Measurements from ENCODE around the gene TREX2.

Gene TREX2

GRCh38 chrX:153434801-153435200, 11.1 kb downstream of the TREX2 start:
- no peak for DNase-seq (ENCODE audit: low read depth)

GRCh38 chrX:153433781-153434285, 12.0 kb downstream of the TREX2 start:
- no peak for DNase-seq (ENCODE audit: low read depth)

- DNase-seq (ENCODE audit: low read depth), result no peak
Measured at GRCh38 chrX:153433161-153433680, 12.6 kb downstream of the TREX2 start.

- DNase-seq (ENCODE audit: low read depth), result no peak
Measured at GRCh38 chrX:153430796-153431195, 15.1 kb downstream of the TREX2 start.

GRCh38 chrX:153426204-153426603, 19.7 kb downstream of the TREX2 start:
- no peak for DNase-seq (ENCODE audit: low read depth)

- no peak for DNase-seq (ENCODE audit: low read depth)
Measured at GRCh38 chrX:153423652-153424051, 22.2 kb downstream of the TREX2 start.

- DNase-seq (ENCODE audit: low read depth), result no peak
Measured at GRCh38 chrX:153421856-153422255, 24.0 kb downstream of the TREX2 start.

GRCh38 chrX:153420851-153421599, 24.8 kb downstream of the TREX2 start:
- no peak for DNase-seq (ENCODE audit: low read depth)

- no peak for DNase-seq (ENCODE audit: low read depth)
Measured at GRCh38 chrX:153417637-153418036, 28.2 kb downstream of the TREX2 start.

GRCh38 chrX:153416781-153417450, 28.9 kb downstream of the TREX2 start:
- DNase-seq (ENCODE audit: low read depth), result no peak

GRCh38 chrX:153414856-153415510, 30.9 kb downstream of the TREX2 start:
- no peak for DNase-seq (ENCODE audit: low read depth)

GRCh38 chrX:153413731-153414130, 32.1 kb downstream of the TREX2 start:
- no peak for DNase-seq (ENCODE audit: low read depth)

GRCh38 chrX:153412746-153413720, 32.8 kb downstream of the TREX2 start:
- no peak for DNase-seq (ENCODE audit: low read depth)

GRCh38 chrX:153411988-153412574, 33.8 kb downstream of the TREX2 start:
- DNase-seq (ENCODE audit: low read depth), result no peak

- no peak for DNase-seq (ENCODE audit: low read depth)
Measured at GRCh38 chrX:153411255-153411987, 34.4 kb downstream of the TREX2 start, which contains the start of gene ZFP92. ZFP92 (plus strand) TSS chrX:153411472; CDS start chrX:153418323, 6,851 bp downstream.

GRCh38 chrX:153410888-153411254, 35.0 kb downstream of the TREX2 start:
- DNase-seq (ENCODE audit: low read depth), result no peak

GRCh38 chrX:153410373-153410772, 35.5 kb downstream of the TREX2 start:
- no peak for DNase-seq (ENCODE audit: low read depth)

- DNase-seq (ENCODE audit: low read depth), result no peak
Measured at GRCh38 chrX:153409414-153410101, 36.3 kb downstream of the TREX2 start.

- no peak for DNase-seq (ENCODE audit: low read depth)
Measured at GRCh38 chrX:153408871-153409351, 36.9 kb downstream of the TREX2 start.

Measured in activated T-cell treated with anti-CD3 and anti-CD28 coated beads for 1 hour (primary cell).